Iris pigment epithelial cell (primary cell): ENCODE measurements around the gene CNIH2.
"Not testable (repeated sequence)": the region's sequence is repeated elsewhere in the genome, so short reads cannot be mapped to it uniquely, and the experiment has no call there.

Experiments used
- DNase-seq: peaks from one replicate; pipeline ENCODE4 v3.0.0-alpha.2; 2011; ENCODE audit warnings: low read depth

The CNIH2 gene

DNA sequence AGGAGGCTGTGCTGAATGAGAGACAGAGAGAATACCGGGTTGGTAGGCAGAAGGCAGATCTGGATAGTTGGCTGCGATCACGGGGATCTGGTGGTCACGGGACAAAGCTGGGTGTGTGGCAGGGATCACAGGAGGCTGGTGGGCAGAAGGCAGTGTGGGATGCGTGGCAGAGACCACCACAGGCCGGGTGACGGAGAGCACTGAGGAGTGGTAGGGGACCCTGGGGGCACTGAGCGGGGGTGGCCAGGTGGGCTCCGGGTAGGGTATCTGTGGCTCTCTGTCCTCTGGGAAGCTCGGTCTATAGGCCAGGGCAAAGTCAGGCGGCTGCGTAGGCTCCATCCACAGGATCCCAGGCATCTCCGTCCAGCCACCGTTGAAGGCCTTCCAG, 37.5 kb downstream of the CNIH2 start:
- no peak for DNase-seq

DNA sequence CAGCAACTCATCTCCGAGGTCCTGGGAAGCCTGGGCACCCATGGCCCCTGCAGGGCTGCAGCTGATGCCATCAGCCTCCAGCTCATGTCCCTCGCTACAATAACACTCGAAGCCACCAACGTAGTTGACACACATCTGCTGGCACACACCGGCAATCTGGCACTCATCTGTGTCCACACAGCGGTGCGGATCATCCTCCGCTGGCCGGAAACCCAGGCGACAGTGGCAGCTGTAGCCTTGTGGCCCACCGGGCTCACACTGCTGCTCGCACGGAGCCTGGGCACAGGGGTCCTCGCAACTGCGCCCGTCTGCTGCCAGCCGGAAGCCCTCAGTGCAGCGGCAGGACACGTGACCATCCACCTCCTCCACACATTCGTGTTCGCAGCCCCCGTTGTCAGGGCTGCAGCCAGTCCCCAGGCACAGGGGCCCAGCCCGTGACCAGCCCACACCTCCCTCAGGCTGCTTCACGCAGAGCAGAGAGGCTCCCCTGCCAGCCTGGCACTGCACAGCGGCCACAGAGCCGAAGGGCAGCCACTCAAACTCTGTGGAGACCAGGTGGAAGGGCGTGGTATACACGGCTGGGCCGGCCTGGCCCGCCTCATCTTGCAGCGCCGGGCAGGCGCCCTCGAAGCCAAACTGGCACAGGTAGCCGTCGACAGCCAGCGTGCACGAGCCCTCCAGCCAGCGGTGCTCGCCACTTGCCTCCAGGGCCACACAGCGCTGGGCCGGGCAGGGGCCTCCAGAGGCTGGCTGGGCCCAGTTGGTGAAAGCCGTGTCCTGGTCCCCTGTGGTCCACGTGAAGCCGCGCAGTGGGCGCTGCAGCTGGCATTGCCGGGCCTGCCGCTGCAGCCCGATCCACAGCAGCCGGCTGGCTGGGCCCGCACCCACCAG, 38.2 kb downstream of the CNIH2 start:
- no peak for DNase-seq

DNA sequence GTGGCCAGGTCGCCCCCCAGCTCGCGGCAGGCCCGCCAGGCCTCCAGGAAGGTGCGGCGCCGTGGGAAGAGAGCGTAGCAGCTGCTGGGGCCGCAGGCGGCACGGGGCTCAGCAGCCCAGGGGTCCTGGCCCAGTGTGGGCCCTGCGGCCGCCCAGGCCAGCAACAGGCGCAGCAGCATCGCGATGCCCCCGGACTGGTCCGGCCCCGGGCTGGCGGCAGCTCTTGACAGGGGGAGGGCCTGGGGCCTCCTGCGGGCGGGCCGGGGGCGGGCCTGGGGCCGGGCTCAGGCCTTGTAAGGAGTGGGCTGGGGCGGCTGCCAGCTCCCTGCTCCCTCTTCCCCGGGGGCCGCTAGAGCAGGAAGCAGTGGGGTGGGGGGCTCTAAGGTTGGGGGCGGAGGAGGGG, 38.9 kb downstream of the CNIH2 start, which contains the start of gene CD248:
Gene CD248 (minus strand): TSS at position 196 of the 403 bp plus-strand sequence. CDS start 17 bp downstream, at position 179.
- peak; percentile 78 for DNase-seq

DNA sequence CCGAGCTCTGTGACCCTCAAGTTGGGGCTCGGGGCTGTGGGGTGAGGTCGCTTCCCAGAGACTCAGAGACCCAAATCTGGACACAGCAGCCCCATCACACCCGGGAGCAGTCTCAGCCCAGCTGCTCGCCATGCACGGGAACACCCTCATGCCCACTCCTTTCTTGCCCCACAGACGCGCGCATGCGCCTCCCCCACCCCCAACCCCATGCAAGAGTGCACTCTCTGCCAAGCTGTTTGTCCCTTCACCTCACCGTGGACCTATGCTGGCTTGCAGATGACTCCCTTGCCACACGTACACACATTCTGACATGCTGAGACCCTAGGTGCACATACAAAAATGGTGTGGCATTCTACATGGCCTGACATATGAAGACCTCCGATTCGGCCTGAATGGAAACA, 39.3 kb downstream of the CNIH2 start:
- peak; percentile 66 for DNase-seq

DNA sequence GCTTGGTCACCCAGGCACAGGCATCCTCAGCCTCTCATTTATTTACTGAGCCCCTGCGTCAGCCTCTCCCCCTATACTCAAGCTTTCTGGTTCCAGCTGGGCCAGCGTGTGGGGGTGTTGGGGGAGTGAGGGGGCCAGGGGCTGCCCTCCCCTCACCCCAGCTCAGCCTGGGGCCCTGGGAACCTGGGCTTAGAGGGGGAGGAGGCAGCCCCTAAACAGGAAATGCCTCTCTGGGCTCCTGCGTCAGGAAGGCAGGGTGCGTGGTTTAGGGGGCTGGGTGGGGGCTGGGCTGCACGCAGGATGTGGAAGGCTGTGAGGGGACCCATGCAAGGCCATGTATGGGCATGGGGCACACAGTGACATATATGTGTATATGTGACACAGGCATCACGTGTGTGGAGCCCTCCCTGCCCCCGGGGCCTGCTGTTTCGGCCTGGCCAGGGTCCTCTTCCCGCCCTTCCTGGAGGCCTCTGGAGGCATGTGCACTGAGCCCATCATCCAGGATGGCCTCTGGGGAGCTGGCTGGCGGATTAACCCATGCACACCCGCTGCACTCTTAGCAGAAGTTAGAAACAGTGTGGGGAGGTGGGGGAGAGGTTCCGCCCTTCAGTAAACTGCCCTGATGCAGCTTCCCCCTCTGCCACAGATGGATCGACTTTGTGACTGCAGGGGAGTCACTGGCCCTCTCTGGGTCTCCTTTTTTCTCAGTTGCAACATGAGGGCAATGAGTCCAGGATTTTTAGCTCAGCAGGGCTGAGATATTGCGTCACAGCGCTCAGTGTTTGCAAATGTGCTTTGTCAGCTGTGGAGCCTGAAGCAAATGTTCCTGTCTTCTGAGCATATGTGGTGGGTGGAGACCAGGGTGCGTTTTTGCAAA, 40.0 kb downstream of the CNIH2 start:
- peak; percentile 94 for DNase-seq

DNA sequence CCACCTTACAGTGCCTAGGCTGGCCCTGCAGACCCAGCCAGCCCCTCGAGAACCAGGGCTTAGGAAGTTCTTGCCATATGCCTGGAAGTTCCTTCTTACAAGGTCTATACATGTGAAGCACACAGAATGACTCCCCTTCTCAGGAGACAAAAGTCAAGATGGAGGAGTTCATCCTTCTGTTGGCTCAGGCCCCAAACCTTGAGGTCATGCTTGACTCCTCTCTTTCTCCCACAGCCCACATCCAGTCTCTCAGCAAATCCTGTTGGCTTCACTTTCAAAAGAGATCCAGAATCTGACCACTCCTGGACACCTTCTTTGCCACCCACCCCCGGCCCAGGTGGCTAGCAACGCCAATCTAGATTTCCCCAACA, 40.6 kb downstream of the CNIH2 start:
- peak; percentile 63 for DNase-seq

DNA sequence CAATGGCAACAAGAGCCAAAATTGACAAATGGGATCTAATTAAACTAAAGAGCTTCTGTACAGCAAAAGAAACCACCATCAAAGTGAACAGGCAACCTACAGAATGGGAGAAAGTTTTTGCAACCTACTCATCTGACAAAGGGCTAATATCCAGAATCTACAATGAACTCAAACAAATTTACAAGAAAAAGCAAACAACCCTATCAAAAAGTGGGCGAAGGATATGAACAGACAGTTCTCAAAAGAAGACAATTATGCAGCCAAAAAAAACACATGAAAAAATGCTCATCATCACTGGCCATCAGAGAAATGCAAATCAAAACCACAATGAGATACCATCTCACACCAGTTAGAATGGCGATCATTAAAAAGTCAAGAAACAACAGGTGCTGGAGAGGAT, 42.3 kb downstream of the CNIH2 start:
- DNase-seq, result not testable (repeated sequence)

DNA sequence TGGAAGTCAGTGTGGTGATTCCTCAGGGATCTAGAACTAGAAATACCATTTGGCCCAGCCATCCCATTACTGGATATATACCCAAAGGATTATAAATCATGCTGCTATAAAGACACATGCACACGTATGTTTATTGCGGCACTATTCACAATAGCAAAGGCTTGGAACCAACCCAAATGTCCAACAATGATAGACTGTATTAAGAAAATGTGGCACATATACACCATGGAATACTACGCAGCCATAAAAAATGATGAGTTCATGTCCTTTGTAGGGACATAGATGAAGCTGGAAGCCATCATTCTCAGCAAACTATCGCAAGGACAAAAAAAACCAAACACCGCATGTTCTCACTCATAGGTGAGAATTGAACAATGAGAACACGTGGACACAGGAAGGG, 42.8 kb downstream of the CNIH2 start:
- DNase-seq, result not testable (repeated sequence)

DNA sequence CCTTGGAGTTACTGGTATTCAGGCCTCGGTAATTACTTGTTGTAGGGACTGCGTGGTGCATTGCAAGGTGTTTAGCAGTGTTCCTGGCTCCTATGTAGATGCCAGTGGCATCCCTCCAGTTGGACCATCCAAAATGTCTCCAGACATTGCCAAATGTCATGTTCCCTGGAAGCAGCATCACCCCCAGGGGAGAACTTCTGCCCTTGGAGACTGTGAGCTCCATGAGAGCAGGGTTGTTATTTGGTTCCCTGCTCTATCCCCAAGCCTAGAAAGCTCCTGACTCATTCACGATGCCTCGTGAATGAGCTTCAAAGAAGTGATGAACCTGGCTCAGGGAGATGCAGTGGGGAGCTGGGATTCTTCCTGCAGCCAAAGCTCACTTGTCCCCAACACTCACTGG, 43.6 kb downstream of the CNIH2 start:
- no peak for DNase-seq

DNA sequence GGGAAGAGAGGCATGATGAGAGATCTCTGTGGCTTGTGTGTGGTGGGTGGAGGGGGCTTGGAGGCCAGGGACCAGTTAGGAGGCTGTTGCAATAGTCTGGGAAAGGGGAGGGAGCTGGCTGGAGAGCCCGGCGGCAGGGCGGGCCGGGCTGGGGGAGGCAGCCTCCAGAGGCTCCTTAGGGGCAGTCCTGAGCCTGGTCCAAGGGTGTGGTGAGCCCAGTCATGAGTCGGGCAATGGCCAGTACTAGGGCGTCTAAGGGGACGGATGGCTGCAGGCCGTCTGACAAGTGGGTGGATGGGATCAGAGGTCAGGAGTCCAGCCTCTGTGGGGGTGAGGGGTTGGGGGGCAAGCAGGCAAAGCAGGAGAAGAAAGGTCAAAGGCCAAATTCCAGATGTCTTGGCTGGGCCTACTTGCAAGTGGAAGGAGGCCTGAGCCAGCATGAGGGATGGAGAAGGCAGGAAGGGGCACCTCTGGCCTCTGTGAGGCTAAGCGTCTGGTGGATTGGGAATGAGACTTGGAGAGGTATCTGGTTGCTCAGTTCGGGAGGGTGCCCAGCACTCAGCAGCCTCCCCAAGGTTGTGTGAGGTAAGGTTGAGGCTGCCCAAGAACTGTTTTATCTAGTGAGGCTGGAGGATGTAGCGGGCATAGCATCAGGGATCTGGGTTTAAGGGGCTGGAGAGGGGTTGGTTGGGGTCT, 44.9 kb downstream of the CNIH2 start:
- no peak for DNase-seq

DNA sequence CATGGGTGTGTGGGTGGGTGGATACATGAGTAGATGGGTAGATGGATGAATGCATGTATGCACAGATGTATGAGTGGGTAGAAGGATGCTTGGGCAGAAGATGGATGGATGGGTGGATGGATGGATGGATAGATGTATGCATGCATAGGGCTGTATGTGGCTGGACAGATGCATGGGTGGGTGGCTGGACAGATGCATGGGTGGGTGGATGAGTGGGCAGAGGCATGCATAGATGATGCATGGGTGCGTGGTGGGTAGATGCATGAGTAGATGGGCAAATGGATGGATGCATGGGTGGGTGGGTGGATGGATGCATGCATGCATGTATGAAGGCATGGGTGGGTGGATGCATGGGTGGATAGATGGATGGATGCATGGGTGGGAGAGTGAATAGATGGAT, 45.7 kb downstream of the CNIH2 start:
- DNase-seq, result no peak

DNA sequence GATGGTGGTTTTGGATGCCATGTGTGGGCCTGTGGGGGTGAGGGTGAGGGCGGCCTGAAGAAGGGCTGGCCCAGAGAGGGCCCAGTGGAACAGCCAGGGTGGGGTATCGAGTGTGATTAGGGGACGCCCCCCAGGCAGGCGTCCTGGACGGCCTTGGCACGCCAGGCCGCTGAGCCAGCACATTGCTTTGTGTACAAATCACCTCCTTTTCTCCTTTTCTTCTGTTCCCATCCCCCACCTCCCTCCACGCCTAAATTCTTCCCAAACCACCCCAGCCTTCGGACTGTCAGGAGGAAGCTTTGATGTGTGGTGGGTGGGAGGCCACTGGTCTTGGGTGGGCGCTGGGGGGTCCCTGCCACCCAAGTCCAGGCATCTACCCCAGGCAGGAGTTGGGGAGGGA, 46.7 kb downstream of the CNIH2 start:
- peak; percentile 36 for DNase-seq

DNA sequence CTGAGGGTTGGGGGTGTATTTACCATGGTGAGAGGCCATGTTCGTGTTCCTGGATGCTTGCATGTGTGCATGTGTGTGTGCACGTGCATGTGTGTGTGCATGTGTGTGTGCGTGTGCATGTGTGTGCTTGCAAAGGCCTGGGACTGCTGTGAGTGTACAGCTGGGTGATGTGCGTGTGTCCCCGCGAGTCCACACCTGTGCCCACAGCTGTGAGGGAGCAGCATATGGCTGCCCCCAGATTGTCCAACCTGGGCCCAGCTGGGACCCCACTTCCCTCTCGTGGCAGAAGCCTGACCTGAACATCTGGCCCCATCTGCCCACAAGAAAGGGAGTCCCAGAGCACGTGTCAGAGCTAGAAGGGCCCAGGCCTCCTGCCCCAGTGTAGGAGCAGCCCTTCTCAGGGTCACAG, 47.3 kb downstream of the CNIH2 start:
- no peak for DNase-seq

DNA sequence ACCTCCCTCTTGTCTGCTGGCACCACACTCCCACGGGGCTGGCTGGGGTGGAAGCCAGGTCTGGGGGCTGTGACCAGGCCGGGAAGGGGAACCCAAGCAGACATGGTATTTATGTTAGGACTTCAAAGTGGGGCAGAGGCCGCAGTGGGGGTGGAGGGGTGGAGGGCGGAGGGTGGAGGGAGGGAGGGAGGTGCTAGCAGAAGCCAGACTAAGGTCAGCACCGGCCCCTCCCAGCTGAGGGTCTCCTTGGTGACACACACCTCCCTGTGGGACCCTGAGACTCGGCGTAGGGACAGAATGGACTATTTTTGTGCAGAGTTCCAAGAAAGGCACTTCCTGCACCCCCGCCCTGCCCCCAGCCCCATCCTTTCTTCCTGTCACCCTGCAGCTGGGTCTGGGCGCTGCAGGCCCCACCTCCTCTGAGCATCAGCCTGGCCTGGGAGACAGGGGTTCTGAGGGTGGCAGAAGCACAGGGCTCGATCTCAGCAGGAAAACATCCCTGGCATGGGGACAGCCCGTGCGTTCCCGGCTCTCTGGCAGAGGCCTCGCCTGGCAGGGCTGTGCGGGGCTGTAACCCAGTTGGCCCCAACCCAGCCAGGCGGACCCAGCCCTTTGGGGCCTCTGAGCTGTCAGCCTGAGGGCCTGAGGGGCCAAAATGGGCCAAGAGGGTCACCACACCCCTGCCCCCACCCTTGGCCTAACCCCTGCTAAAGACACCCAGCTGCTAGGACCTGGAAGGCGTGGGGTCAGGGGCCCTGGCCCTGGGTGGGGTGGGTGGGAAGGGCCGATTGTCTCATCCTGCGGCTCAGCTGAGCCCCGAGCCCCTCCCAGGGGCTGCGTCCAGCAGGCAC, 48.5 kb downstream of the CNIH2 start:
- DNase-seq, result no peak

DNA sequence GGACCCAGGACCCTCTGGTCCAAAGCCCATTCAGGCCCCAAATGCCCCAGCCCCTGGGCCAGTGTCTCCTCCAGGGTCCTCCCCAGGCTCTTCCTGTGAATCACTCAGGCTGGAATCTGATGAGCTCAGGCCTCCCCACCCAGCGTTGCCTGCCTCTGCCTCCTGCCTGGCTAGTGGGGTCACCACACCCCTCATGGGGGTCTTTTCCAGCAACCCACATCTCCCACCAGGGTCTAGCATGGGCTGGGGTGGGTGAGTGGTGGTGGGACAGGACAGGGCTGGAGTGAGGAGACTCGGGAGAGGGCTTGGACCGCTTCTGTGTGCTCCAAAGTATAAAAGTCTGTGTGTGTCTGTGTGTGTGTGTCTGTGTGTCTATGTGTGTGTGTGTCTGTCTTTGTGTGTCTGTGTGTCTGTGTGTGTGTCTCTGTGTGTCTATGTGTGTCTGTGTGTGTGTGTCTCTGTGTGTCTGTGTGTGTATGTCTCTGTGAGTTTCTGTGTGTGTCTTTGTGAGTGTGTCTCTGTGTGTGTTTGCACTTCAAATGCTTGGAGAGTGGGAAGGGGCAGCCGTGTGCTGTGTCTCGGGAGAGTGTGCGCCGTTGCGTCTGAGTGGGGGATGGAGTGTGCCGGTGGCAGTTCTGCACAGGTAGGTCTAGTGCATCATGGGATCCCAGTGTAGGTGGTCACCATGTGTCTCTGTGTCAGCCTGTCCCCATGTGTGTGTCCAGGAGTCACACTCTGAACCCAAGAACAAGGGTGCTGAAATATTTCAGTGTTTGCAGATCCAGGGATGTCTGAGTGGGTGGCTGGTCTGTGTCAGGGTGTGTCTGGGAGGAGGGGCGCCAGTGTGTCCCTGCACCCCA, 49.4 kb downstream of the CNIH2 start:
- peak; percentile 73 for DNase-seq

DNA sequence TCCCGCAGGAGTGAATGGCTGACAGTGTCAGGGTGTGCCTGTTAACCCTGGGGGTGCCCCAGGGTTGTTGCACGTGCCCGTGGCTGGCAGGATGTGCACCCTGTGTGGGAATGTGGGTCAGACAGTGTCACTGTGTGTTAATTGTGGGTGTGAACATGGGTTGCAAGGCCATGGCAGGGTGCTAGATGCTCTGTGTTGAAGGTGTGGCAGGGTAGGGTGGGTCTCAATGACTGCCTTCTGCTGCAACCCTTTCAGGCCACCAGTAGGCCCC, 50.0 kb downstream of the CNIH2 start:
- no peak for DNase-seq

DNA sequence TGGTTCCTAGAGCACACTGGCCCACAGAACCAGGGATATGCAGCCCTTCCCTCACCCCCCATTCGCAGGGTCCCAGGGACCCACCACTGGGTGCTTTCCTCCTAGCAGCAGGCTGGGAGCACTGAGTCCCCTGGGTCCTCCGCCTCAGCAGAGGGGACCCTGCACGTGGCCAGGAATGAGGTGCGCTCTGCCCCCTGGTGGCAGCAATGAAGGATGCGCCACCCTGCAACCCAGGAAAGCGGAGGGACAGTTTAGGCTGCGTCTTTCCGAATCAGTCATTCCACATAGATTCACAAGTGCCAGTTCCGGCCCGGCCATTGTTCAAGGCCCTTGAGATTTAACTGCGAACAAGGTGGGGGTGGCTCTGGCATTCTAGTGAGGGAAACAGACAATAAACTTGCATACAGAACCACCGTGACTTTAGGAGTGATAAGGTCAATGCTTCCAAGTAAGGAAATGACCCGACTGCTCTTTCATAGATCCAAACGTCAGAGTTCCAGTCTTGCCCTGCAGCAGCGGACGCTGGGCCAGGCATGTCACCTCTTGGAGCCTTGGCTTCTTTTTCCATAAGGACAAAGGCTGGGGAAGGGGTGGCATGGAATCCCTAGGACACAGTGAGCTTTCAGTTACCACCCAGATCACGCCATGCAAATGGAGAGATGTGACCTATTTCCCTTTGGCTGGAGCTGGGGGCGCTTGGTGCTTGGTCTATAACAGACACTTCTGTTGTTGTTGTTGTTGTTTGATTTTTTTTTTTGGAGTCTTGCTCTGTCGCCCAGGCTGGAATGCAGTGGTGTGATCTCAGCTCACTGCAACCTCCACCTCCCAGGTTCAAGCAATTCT, 50.5 kb downstream of the CNIH2 start:
- DNase-seq, result peak; percentile 50

DNA sequence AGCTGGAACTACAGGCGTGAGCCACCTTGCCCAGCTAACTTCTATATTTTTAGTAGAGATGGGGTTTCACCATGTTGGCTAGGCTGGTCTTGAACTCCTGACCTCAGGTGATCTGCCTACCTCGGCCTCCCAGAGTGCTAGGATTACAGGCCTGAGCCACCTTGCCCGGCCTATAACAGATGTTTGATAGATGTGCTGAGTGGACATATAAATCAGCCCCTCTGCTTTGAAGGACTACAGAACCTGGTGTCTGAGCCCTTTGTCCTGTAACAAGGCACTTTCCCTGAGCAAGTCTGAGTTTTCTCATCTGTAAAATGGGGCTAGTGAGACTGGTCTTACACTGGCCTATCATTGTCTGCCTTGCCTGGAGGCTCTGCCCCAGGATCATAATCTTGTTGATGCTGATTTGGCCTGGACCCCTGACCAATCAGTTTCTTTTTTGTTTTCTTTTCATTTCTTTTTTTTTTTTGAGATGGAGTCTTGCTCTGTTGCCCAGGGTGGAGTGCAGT, 51.2 kb downstream of the CNIH2 start:
- no peak for DNase-seq

DNA sequence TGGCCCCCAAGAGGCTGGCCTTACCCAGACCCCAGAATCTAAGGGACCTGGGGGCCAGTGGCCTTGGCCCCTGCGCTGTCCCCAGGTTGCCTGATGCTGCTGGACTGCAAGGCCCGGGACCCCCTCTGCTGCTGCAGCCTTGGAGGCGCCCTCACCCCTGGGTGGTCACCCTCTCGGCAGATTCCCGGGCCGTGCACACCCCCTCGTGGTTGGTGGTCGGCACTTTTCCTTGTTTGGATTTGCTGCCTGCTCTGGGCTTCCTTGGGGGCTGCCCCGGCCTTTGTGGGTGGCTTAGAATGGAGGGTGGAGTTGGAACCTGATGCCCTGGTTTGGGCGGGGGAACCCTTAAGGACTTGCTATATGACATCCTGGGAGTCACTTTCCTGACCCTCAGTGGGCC, 53.0 kb downstream of the CNIH2 start:
- DNase-seq, result no peak
